ENCODE measurements around the gene REV3L.

REV3L gene

DNA sequence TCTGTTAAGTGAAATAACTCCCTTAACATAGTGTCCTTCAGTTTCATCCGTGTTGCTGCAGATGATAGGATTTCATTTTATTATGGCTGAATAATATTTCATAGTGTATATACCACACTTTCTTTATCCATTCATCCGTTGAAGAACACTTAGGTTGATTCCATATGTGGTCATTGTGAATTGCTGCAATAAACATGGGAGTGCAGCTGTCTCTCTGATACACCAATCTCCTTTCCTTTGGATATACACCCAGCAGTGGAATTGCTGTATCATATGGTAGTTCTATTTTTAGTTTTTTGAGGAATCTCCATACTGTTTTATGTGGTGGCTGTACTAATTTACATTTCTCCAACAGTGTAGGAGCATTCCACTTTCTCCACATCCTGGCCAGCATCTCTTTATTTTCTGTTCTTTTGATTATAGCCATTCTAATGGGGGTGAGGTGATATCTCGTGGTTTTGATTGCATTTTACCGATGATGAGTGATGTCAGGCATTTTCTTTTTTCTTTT lies 202.5 kb downstream of the REV3L start:
- no peaks in the 10 kb centered on the region for H3K27me3 ChIP-seq
- peaks cover 0 to 10% (median 0%) of the 10 kb centered on the region in 3 donors for H3K9me3 ChIP-seq
- TF ChIP-seq CTCF (IDR thresholded peaks at IDR 0.05): no peak

DNA sequence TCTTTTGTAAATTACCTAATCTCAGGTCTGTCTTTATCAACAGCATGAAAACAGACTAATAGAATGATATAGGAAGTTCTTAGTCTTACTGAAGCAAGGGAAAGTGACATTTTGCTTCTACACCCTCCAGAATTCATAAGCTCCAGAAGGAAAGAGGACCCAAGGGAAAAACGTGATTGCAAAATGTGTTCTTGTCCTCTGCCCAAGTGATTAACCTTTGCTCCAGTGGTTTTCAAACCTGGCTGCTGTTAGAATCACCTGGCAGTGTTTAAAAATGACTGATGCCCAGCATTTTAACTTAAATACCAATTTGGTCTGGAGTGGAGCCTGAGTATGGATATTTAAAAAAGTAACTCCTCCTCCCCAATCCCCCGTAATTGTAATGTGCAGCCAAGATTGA lies 204.3 kb downstream of the REV3L start:
- no peaks in the 10 kb centered on the region for H3K4me1 ChIP-seq
- DNase-seq: no peak
- H3K27me3 ChIP-seq: no peaks in the 10 kb centered on the region
- no peak overlapping the region for H3K27ac ChIP-seq
- intact Hi-C loops (cut with DNase I; ENCODE audit: low total_unique reads): no loop called here
- TF ChIP-seq CTCF (IDR thresholded peaks at IDR 0.05): no peak
- no peak overlapping the region for H3K4me3 ChIP-seq
- peaks cover 53 to 80% (median 59%) of the 10 kb centered on the region in 3 donors for H3K36me3 ChIP-seq
- H3K9me3 ChIP-seq: peaks cover 0 to 28% (median 10%) of the 10 kb centered on the region in 3 donors

More for the DNA sequence above, 202.5 kb downstream of the REV3L start:
- no peak overlapping the region for H3K27ac ChIP-seq
- intact Hi-C loops (cut with DNase I; ENCODE audit: low total_unique reads): no loop called here
- H3K4me1 ChIP-seq: no peaks in the 10 kb centered on the region
- H3K4me3 ChIP-seq: no peak overlapping the region
- peaks cover 41 to 67% (median 41%) of the 10 kb centered on the region in 3 donors for H3K36me3 ChIP-seq
- no peak for DNase-seq

- H3K4me3 ChIP-seq: no peak overlapping the region
- no peak overlapping the region for H3K27ac ChIP-seq
- intact Hi-C loops (cut with DNase I; ENCODE audit: low total_unique reads): no loop called here
- peaks cover 60 to 80% (median 68%) of the 10 kb centered on the region in 3 donors for H3K36me3 ChIP-seq
- H3K27me3 ChIP-seq: no peaks in the 10 kb centered on the region
- no peak for TF ChIP-seq CTCF (IDR thresholded peaks at IDR 0.05)
- H3K9me3 ChIP-seq: peaks cover 0 to 37% (median 14%) of the 10 kb centered on the region in 3 donors
- DNase-seq: no peak
- no peaks in the 10 kb centered on the region for H3K4me1 ChIP-seq
These were observed 205.2 kb downstream of the REV3L start for GRCh38 chr6:111277819-111278218.

DNA sequence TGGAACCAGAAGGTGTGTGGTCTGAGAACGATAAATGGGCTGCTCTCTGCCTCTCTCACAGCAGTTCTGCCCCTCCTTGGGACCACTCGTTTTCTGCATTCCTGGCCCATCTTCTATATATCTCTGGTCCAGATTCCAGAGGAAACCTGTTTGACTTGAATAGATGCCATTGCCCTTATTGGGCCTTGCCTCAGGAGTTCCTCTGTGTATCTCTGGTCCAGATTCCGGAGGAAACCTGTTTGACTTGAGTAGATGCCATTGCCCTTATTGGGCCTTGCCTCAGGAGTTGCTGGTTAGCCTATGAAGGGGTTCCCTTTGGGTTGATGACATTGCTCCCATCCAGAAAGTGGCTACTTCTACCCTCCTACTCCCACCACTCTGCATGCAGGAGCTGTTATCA lies 206.3 kb downstream of the REV3L start:
- peaks cover 0 to 41% (median 14%) of the 10 kb centered on the region in 3 donors for H3K9me3 ChIP-seq
- TF ChIP-seq CTCF (IDR thresholded peaks at IDR 0.05): no peak
- no peaks in the 10 kb centered on the region for H3K4me1 ChIP-seq
- H3K36me3 ChIP-seq: peaks cover 60 to 87% (median 68%) of the 10 kb centered on the region in 3 donors
- no peak overlapping the region for H3K4me3 ChIP-seq
- no peak for DNase-seq
- H3K27me3 ChIP-seq: no peaks in the 10 kb centered on the region
- no peak overlapping the region for H3K27ac ChIP-seq
- intact Hi-C loops (cut with DNase I; ENCODE audit: low total_unique reads): no loop called here

DNA sequence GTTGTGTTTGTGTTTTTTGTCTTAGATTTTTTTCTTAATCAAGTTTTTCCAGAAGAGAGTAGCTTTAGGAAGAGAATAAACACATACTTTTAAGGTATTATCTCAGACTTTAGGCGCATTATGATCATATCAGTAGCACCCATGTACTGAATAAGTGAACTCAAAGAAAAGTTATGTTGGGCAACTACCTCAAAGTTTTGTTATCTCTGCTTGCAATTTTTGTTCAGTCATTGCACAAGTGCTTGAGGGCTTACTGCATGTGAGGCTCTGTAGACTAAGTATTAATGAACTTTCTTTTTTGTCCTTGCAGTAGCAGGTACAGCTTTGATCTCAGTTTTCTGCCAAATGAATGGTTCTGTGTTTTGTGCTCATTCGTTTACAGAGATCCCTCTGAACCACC lies 206.7 kb downstream of the REV3L start:
- Histone ChIP-seq H3K4me1 (no peaks in the 10 kb centered on the region), H3K9me3 (peaks cover 0 to 41% (median 14%) of the 10 kb centered on the region in 3 donors), H3K27me3 (no peaks in the 10 kb centered on the region), H3K27ac (no peak overlapping the region), H3K36me3 (peaks cover 60 to 87% (median 68%) of the 10 kb centered on the region in 3 donors), H3K4me3 (no peak overlapping the region)
- TF ChIP-seq CTCF (IDR thresholded peaks at IDR 0.05): no peak
- no peak for DNase-seq
- intact Hi-C loops (cut with DNase I; ENCODE audit: low total_unique reads): no loop called here

Measured in tibial artery (tissue), 4 donors.